Ovary (tissue), 3 donors: ENCODE data around the gene AMPH.
"Not testable (repeated sequence)": the region's sequence is repeated elsewhere in the genome, so short reads cannot be mapped to it uniquely, and the experiment has no call there.

Experiments
- EP300 ChIP-seq: sonication (generic); formaldehyde crosslinking; IDR thresholded peaks from one replicate; pipeline ENCODE4 v1.6.1; 2017; ENCODE audit warnings: antibody characterized with exemption
- TF ChIP-seq, protein P1 (sequence below), 3 donors: fragments of 450-650 bp in 2 of 3; fragments of 200-600 bp in 1 of 3; IDR thresholded peaks; one replicate each; pipeline versions ENCODE4 v1.5.1 to v1.8.0; 2016 to 2022; ENCODE audit warnings: antibody characterized with exemption in 3 of 3, mild to moderate bottlenecking in 1 of 3
- donor health status: DM: no; HTN: no; CAD: no.

DNA sequence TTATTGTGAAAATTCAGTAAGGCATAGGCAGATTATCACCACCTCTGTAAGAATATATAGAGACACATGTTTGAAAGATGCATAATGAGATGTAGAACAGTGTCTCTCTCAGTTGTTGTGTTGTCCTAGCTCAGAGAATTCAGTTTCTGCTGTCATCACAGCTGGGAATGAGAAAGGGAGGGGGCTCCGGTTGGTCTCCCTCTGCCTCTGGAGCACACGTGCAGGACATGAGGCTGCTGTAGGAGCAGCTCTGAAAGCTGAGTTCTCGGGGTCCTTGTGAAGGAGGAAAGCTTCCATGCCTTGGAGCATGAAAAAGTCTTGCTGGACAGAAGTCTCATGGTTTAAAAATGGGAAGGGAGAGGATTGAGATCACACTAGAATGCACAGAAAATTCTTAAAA is 280.4 kb downstream of the AMPH start:
- not testable (repeated sequence) for TF ChIP-seq EP300
- TF ChIP-seq, protein P1, sequence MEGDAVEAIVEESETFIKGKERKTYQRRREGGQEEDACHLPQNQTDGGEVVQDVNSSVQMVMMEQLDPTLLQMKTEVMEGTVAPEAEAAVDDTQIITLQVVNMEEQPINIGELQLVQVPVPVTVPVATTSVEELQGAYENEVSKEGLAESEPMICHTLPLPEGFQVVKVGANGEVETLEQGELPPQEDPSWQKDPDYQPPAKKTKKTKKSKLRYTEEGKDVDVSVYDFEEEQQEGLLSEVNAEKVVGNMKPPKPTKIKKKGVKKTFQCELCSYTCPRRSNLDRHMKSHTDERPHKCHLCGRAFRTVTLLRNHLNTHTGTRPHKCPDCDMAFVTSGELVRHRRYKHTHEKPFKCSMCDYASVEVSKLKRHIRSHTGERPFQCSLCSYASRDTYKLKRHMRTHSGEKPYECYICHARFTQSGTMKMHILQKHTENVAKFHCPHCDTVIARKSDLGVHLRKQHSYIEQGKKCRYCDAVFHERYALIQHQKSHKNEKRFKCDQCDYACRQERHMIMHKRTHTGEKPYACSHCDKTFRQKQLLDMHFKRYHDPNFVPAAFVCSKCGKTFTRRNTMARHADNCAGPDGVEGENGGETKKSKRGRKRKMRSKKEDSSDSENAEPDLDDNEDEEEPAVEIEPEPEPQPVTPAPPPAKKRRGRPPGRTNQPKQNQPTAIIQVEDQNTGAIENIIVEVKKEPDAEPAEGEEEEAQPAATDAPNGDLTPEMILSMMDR (IDR thresholded peaks at IDR 0.05): not testable (repeated sequence)
